ENCODE data around the gene FOXK2.
A peak's percentile ranks its signal among the peaks of the same experiment; 100 is the strongest.

The FOXK2 gene

GRCh38 chr17:82518826-82519810 lies at the start of gene FOXK2:
TSS of gene FOXK2 (plus strand) at chr17:82519732. CDS start at chr17:82519889, 157 bp downstream.
- peak; percentile 85 to 88 for DNase-seq

DNA sequence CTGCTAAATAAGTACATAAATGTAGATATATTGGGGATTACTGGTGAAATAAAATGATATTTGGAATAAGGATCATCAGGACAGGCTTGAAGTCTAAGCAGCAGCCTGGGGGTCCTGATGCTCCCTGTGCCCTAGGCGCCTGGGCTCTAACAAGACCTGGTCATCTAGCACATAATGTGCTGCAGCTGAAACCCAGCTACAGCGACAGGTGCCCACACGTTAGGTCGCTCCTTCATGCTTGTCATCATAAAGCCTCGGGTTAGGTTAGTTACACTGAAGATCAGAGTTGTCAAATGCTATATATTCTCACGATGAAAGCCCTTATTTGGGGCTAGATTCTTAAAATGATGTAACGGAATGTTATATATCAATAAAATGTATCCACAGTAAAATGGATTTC lies 49.5 kb upstream of the FOXK2 start:
- DNase-seq = no peak

DNA sequence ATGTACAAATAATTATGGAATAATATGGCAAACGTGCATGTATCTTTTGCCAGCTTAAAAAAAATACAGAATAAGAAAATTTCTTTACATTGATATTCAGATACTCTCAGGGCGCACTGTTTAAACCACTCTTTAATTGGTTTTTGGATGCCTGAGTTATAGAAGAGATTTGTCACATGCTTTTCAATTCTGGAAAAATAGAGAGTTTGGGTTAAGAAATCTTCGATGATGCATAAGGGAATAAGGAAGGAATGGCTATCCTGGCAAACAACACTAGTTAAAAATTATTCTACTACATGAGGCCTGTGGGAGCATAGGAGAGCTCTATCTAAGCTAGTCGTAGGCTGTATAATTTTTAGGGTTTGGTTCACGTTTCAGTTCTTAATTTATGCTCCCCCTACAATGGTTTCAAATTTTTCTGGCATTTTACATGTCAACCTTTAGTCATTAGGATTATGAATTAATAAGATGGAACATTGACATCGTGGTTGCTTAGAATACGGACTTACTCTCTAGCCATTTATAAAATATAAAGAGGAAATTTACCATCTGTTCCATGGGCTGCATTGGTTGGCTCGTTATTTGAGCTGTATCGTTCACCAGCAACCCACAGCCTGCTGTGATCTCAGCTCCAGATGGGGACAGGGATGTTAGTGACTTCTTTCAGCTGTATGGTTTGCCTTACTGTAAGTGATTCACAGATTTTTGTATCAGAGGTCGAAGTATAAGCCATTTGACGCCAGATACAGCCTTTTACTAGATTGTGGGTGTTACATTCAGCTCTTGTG lies 45.1 kb upstream of the FOXK2 start:
- DNase-seq = no peak

GRCh38 chr17:82475458-82475857 lies 44.1 kb upstream of the FOXK2 start:
- DNase-seq = no peak

GRCh38 chr17:82477934-82478333 lies 41.6 kb upstream of the FOXK2 start:
- no peak for DNase-seq

GRCh38 chr17:82479602-82480001 lies 39.9 kb upstream of the FOXK2 start:
- no peak for DNase-seq

GRCh38 chr17:82480318-82480717 lies 39.2 kb upstream of the FOXK2 start:
- DNase-seq = no peak

GRCh38 chr17:82483204-82483660 lies 36.3 kb upstream of the FOXK2 start:
- no peak for DNase-seq

- DNase-seq = no peak
Measured at GRCh38 chr17:82483836-82484235, 35.7 kb upstream of the FOXK2 start.

- DNase-seq = no peak
Measured at GRCh38 chr17:82486231-82487094, 33.1 kb upstream of the FOXK2 start.

DNA sequence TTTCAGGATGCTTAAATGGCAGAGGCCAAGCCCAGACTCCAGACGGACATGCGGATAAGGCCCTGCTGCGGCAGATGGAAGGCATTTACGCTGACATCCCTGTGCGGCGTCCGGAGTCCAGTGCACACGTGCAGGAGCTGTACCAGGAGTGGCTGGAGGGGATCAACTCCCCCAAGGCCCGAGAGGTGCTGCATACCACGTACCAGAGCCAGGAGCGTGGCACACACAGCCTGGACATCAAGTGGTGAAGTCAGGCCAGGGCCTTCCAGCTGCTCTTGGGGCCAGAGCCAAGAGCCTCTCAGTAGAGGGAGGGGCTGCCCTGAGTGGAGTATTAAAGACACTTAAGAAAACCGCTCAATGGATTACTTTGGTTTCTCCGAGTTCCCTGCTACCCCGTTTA lies 31.6 kb upstream of the FOXK2 start:
- DNase-seq = no peak

DNA sequence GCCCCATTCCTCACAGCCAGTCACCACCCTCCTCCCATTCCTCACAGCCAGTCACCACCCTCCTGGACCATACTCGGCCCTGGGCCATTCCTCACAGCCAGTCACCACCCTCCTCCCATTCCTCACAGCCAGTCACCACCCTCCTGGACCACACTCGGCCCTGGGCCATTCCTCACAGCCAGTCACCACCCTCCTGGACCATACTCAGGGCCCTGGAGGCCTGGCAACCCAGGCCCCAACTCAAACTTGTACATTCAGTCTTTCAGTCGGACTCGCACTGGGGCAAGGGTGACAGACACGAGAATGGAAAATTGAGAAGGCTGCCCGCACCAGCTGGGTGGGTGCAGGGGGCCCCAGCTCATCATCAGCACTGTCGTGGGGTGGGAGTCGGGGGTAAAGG lies 30.4 kb upstream of the FOXK2 start:
- DNase-seq = no peak

GRCh38 chr17:82489851-82490511 lies 29.6 kb upstream of the FOXK2 start:
- no peak for DNase-seq

DNA sequence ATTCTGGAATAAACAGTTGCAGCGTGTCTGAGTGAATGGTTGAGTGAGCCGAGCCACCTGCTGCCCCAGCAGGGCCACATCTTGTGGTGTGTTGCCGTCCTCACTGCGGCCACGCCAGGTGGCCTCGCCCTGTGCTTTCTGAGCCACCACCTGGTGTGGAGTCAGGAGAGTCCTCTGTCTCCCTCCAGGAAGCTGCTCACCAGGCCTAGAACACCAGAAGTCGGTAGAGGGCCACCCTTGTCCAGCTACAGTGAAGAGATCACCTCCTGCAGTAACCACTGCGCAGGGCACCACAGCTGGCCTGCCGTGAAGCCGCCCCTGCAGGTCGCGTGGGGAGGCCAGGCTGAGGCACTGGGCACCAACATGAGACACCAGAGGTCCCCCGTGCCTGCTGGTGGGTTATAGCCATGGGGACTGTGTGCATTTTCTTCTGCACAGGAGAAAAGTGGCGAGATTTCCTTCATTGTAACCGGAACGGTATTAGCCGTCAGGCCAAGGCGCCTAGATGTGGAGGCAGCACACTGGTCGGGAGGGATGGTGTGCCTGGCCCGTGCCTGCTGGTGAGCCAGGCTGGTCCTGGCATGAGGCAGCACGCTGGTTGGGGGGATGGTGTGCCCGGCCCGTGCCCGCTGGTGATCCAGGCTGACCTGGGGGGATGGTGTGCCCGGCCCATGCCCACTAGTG lies 28.9 kb upstream of the FOXK2 start:
- DNase-seq = no peak

DNA sequence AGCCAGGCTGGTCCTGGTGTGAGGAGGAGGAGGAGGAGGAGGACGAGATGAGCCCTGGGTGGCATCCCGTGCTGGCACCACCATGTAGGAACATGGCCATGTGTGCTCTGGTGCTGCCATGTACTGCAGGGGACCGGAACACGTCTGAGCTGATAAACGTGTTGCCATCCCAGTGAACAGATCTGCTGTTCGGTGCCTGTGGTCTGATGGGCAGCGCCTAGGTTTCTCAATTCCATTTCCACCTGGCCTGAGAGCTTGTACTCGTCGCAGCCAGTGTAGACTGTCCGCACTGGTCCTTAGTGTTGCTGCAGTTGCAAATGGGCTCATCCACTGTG lies 28.4 kb upstream of the FOXK2 start:
- DNase-seq = no peak

DNA sequence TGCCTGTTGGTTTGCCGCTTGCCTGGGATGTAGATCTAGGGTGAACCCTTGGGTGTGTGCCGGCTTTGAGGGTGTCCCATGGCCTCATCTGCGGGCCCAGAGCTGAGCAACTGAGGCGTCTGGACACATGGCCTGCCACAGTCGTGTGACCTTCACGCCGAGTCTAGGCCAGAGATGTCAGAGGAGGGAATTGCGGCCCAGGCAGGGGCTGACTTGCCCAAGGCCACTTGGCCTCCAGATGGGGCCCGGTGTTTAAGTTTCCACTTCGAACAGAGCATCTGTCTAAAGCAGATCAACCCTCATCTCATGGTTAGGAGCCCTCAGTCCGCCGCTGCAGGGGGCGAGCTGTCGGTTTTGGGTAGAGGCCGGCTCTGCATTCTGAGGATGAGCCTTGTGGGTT lies 28.0 kb upstream of the FOXK2 start:
- no peak for DNase-seq

DNA sequence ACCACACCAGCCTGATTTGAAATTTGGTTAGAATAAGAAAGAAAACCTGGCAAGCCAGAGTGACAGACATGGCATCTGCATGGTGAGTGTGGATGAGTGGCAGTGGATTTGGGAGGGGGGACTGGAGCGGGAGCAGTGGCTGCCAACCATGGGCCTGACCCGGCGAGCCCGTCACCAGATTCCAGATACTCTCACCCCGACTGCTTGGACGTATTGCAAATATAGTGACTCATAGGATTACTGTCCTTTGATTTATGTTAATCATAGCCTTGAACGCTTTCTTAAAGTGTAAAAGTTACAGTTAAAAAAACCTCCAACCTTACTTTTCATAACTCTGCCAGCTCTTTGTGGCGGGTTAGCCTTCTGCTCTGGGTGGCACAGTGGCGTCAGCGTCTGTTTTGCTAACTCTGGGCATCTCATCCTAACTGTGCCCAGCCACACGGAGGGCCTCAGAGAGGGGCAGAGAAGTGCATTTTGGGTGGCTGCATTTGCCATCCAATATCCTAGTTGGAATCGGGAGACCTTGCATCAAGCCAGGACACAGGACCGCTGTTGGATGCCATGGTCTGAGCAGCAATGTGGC lies 26.8 kb upstream of the FOXK2 start:
- no peak for DNase-seq

DNA sequence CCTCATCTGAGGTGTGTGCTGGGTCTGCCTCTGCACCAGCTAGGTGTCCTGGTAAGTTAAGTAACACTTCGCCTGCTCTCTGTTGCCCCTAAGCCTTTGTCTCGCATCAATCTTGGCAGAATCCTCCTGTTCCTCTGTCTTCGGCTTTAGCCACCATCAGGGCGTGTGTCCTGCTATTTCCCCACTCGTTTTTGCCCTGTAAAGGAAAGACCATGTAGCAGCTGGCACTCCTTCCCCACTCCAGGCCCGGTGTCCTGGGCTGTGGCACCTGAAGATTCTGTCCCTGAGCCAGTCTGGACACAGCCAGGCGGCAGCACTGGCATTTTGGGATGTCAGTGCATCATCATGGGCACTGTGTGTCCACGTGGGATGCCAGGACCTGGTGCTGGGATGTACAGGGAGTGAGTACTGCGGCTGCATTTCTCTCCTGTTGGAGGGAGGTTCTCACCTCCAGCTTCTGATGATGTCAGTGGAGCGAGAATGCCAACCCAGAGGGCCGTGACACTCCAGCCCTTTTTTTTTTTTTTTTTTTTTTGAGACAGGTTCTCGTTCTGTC lies 26.2 kb upstream of the FOXK2 start:
- no peak for DNase-seq

- DNase-seq = peak; percentile 81 to 82
Measured at GRCh38 chr17:82494236-82495055, 25.1 kb upstream of the FOXK2 start.

Measured in activated CD4-positive, alpha-beta T cell treated with anti-CD3 and anti-CD28 coated beads, Interleukin-2, amount 50 U/mL, for 4 hours (primary cell).